NCI-H2081 treated with DMSO at 0.1 percent for 48 hours (cell line): Measurements from ENCODE around the gene PRICKLE1.
"Not testable (repeated sequence)": the region's sequence is repeated elsewhere in the genome, so short reads cannot be mapped to it uniquely, and the experiment has no call there.

ENCODE experiments used
- DNase-seq: peaks from one replicate; lab custom pipeline; 2025; lab: John Stamatoyannopoulos, UW

The PRICKLE1 gene

DNA sequence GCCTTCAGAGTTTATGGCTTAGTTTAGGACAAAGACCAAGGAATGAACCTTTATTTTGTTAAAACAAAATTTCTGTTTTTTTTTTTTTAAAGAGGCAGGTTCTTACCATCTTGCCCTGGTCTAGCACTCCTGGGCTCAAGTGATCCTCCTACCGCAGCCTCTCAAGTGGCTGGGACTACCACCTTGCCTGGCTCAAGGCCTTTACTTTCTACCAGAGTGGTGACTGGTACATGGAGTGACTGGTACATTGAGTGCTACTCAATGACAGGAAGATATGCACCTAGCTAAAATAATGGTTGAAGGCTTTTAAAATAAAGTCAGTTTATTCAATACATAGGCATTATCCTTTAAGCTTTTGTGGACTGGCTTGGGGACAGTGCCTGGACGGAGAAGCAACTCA lies 32.6 kb downstream of the PRICKLE1 start:
- no peak for DNase-seq

DNA sequence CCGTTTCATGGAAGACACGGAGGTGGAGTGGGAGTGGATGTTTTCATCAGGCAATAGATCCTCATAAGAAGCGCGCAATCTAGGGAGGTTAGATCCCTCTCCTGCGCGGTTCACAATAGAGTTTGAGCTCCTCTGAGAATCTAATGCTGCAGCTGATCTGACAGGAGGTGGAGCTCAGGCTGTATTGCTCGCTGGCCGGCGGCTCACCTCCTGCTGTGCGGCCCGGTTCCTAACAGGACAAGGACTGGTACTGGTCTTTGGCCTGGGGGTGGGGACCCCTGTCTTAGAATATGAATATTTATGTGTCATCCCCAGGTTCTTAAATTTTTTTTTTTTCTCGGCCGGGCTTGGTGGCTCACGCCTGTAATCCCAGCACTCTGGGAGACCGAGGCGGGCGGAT lies 36.7 kb downstream of the PRICKLE1 start:
- no peak for DNase-seq

DNA sequence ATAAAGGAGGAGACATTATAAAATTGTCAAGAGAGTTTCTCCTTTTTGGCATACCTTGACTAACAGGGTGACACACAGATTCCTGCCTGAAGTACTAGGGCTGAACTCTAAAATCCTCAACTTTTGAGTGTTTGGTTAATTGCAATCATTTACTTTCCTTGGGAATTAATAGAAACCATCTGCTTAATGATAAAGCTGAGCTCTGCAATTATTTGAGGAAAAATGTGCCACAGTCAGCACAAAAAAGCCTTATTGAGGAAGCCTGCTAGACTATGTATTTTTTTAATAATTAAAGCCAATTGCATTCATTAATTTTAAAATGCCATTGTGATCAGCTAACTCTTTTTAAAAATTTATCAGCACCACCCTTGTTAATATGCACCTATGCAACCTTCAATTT lies 38.7 kb downstream of the PRICKLE1 start:
- no peak for DNase-seq

GRCh38 chr12:42546709-42547108 lies 42.8 kb downstream of the PRICKLE1 start:
- no peak for DNase-seq

GRCh38 chr12:42541965-42542364 lies 47.6 kb downstream of the PRICKLE1 start:
- DNase-seq: no peak

DNA sequence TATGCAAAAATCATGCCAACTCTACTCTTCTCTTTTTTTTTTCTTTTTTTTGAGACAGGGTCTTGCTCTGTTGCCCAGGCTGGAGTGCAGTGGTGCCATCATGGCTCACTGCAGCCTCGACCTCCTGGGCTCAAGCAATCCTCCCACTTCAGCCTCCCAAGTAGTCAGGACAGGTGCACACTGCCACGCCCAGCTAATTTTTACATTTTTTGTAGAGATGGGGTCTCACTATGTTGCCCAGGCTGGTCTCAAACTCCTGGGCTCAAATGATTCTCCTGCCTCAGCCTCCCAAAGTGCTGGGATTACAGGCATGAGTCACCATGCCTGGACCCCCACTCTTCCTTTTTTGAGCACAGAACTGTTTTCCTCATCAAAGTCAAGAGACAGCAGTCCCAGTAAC lies 48.2 kb downstream of the PRICKLE1 start:
- not testable (repeated sequence) for DNase-seq

GRCh38 chr12:42539696-42540095 lies 49.9 kb downstream of the PRICKLE1 start:
- DNase-seq: no peak

GRCh38 chr12:42538203-42538602 lies 51.3 kb downstream of the PRICKLE1 start:
- DNase-seq: no peak

GRCh38 chr12:42534184-42534838 lies 55.2 kb downstream of the PRICKLE1 start:
- DNase-seq: no peak

- no peak for DNase-seq
Observed at GRCh38 chr12:42530284-42530683, 59.3 kb downstream of the PRICKLE1 start.

GRCh38 chr12:42525444-42525843 lies 64.1 kb downstream of the PRICKLE1 start:
- no peak for DNase-seq

GRCh38 chr12:42524716-42525115 lies 64.8 kb downstream of the PRICKLE1 start:
- no peak for DNase-seq

GRCh38 chr12:42516573-42516972 lies 73.0 kb downstream of the PRICKLE1 start:
- DNase-seq: no peak

- no peak for DNase-seq
Observed at GRCh38 chr12:42511656-42512055, 77.9 kb downstream of the PRICKLE1 start.

DNA sequence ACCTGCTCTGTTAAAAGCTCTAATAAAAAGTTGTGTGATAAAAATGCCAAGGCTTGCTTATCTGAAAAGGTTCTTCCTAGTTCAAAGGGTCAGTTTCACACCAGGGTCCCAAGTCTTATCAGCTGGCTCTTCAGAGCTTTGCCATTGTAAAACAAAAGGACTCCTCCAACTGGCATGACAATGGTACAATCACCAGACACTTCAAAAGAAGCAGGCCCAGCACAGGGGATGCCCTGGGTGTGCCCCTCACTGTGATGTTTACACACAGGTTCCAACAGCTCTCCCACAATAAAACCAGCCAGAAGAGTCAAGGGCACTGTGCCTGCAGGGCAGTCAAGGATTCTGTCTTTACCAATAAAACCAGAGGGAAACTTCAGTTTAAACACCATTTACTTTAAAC lies 78.7 kb downstream of the PRICKLE1 start:
- DNase-seq: no peak

DNA sequence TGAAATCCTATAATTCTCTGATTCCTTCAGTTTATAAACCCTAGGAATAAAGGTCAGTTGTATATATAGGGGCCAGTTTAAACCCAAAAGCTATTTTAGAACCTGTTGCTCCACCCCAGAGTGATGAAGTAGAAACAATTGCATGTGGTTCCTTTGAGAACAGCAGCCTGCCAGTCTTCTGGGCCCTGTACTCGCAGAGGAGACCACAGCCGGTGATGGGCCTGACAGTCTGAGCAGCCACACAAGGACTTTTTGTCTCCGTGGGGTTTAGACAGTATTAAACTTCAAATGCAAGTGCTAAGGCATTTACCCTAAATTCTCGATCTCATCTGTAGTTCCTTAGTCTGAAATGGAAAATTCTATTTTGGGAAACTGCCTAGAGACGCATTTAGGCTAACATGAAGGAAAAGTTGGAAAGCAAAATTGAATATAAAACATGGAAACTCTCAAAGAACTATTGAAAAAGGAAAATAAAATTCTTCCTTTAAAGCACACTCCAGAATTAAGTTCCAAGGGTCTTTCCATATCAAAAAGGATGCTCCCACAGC lies 80.6 kb downstream of the PRICKLE1 start:
- no peak for DNase-seq

DNA sequence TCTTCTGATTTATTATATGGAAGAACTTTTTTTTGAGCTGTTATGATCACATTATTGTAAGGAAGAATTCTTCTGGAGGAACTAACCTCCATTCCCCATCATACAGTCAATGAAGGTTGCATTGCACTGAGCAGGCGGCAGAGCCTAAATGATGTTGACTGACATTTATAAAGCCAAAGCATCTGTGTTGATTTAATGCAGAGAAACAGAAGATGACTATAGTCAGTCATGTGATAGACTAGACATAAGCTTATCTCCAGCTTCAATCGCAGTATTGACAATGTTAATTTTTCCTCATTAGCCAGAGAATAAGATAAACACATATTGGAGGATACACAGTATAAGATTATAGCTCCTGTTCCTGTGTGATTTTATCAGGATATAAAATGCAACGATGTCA lies 82.0 kb downstream of the PRICKLE1 start:
- no peak for DNase-seq

GRCh38 chr12:42507081-42507480 lies 82.5 kb downstream of the PRICKLE1 start:
- no peak for DNase-seq

GRCh38 chr12:42504049-42504448 lies 85.5 kb downstream of the PRICKLE1 start:
- no peak for DNase-seq

DNA sequence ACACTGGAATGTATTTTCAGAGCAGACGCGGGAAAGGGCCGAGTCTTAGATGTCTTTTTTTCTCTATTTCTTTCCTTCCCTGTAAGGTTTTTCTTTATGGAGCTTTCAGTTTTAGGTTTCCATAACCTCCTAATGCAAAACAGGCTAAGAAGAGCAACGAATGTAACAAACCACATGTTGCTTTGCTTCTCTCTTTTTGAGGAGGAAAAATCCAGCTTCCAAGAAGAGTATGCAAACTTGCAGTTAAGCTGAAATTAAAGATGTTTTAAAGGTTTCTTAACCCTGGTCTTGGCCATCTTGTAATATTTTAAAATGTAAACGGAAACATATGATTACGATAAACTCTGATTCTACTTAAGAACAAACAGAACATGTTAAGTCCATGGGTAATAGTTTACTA lies 86.9 kb downstream of the PRICKLE1 start:
- no peak for DNase-seq

- no peak for DNase-seq
Observed at GRCh38 chr12:42498549-42499247, 90.8 kb downstream of the PRICKLE1 start.

DNA sequence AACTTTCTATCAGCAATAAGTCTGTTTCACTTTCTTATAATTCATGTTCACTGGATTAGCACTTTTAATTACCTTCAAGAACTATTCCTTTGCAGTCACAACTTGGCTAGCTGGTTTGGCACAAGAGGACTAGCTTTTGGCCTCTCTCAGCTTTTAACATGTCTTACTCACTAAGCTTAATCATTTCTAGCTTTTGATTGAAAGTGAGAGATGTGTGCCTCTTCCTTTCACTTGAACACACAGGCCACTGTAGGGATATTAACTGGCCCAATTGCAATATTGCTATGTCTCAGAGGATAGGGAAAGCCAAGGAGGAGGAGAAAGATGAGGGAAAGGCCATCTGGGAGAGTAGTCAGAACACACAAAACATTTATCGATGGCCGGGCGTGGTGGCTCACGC lies 92.7 kb downstream of the PRICKLE1 start:
- no peak for DNase-seq

DNA sequence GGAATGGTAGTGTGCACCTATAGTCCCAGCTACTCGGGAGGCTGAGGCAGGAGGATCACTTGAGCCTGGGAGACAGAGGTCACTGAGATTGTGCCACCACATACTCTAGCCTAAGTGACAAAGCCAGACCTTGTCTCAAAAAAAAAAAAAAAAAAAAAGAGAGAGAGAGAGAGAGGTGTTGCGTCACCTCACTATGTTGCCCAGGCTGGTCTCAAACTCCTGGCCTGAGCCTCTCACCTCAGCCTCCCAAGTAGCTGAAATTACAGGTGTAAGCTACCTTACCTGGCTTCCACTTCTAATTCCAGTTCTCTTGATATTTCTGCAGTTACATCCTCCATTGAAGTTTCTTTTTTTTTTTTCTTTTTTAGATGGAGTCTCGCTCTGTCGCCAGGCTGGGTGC lies 94.3 kb downstream of the PRICKLE1 start:
- DNase-seq: no peak

GRCh38 chr12:42492267-42492666 lies 97.3 kb downstream of the PRICKLE1 start:
- DNase-seq: no peak
